Measurements from ENCODE around the gene PRPF18. TPM values are rescaled to one million over a fixed set of nuclear protein-coding genes. Genes with fewer than 3 reads are reported as not detected.

The PRPF18 gene
- total RNA-seq, 5 donors from 2014 or later (not counting 1 experiment from before 2014, with no cell fraction given): 24.5 to 28.0 (median 25.9) TPM

DNA sequence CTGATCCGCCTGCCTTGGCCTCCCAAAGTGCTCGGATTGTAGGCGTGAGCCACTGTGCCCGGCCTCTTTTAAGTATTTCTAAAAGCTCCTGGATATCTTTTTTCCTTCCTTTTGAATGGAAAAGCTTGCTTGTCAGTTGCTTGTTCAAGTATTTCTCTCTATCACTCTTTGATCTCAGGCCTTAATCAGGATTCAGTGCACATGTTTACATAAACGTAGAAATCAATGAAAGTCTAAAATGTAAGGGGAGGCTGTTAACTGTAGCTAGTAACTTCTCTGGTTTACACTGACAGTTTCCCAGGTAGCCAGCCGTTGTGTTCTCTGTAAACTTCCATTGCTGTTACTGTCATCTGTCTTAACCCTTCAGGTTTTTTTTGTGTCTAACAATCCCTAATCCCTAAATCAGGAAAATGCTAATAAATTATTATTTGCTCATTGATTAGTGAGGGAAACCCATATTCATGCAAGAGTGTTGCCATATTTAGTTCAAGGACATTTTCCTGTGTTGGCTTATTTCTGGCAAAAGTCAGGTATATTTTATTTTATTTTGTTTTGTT, 1.5 kb upstream of the PRPF18 start:
- Mint-ChIP-seq H3K9me3 (no peaks in the 10 kb centered on the region), H3K27ac (peak overlapping the region in 1 of 2 donors; percentile 25), H3K4me1 (peaks cover 34 to 38% (median 35%) of the 10 kb centered on the region in 3 donors), H3K27me3 (peaks cover 23 to 33% of the 10 kb centered on the region in 2 donors), H3K4me3 (no peak overlapping the region), H3K36me3 (peaks cover 8% of the 10 kb centered on the region)
- H3K9me3 ChIP-seq: no peaks in the 10 kb centered on the region
- WGBS (ENCODE audit: insufficient coverage): 96% methylated on average over 5 of the region's 6 CpGs
- no peaks in the 10 kb centered on the region for H3K36me3 ChIP-seq (ENCODE audit: control insufficient read depth in 2 of 2, extremely low read depth in 1 of 2, insufficient read depth in 1 of 2, low read length in 1 of 2)
- H3K27me3 ChIP-seq (replicated peaks in 1 of 2; ENCODE audit: control insufficient read depth in 2 of 2, extremely low read depth in 1 of 2, insufficient read depth in 2 of 2, low read length in 1 of 2): peaks cover 3 to 15% of the 10 kb centered on the region in 2 experiments
- ChIA-PET POLR2A (interaction anchor here in 1 of 2 donors (0.7 kb wide), 1 partner anchor 1387 kb away, joined by 7 read pairs; no protein-coding TSS in a partner anchor), CTCF (no interaction called here)
- no peak overlapping the region for H3K27ac ChIP-seq (ENCODE audit: low read length)
- peaks cover 11 to 16% of the 10 kb centered on the region in 2 experiments for H3K4me1 ChIP-seq (ENCODE audit: control insufficient read depth in 1 of 2, extremely low read depth in 1 of 2, insufficient read depth in 2 of 2, low read length in 2 of 2)
- DNase-seq: no peak
- no peak overlapping the region for H3K4me3 ChIP-seq (ENCODE audit: control insufficient read depth in 1 of 2, extremely low read depth in 1 of 2, low read length in 1 of 2)
- no peak for ATAC-seq (replicated peaks in 1 of 4)

DNA sequence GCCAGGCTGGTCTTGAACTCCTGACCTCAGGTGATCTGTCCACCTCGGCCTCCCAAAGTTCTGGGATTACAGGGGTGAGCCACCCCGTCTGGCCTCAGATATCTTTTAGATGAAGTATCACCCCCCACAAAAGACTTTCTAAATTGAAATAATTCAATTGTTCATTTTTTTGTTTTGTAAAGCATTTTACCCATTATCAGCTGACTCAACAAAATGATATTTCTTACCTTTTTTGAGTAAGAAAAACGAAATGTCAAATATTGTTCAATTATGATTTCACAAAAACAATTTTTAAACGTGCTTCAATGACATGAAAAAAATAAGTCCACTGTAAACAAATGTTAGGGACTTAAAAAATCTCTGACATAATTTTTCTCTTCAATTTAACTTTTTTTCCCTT, 822 bp upstream of the PRPF18 start:
- H3K27ac Mint-ChIP-seq: no peak overlapping the region
- Histone ChIP-seq H3K36me3 (ENCODE audit: control insufficient read depth in 2 of 2, extremely low read depth in 1 of 2, insufficient read depth in 1 of 2, low read length in 1 of 2) (no peaks in the 10 kb centered on the region), H3K27ac (ENCODE audit: low read length) (no peak overlapping the region), H3K4me3 (ENCODE audit: control insufficient read depth in 1 of 2, extremely low read depth in 1 of 2, low read length in 1 of 2) (no peak overlapping the region), H3K4me1 (ENCODE audit: control insufficient read depth in 1 of 2, extremely low read depth in 1 of 2, insufficient read depth in 2 of 2, low read length in 2 of 2) (peaks cover 11 to 16% of the 10 kb centered on the region in 2 experiments), H3K9me3 (no peaks in the 10 kb centered on the region), H3K27me3 (replicated peaks in 1 of 2; ENCODE audit: control insufficient read depth in 2 of 2, extremely low read depth in 1 of 2, insufficient read depth in 2 of 2, low read length in 1 of 2) (peaks cover 3 to 11% of the 10 kb centered on the region in 2 experiments)
- H3K9me3 Mint-ChIP-seq: no peaks in the 10 kb centered on the region
- no peak for ATAC-seq (replicated peaks in 1 of 4)
- POLR2A ChIA-PET: no interaction called here
- peaks cover 8% of the 10 kb centered on the region for H3K36me3 Mint-ChIP-seq
- peaks cover 18 to 26% of the 10 kb centered on the region in 2 donors for H3K27me3 Mint-ChIP-seq
- H3K4me1 Mint-ChIP-seq: peaks cover 34 to 41% (median 37%) of the 10 kb centered on the region in 3 donors
- H3K4me3 Mint-ChIP-seq: peak overlapping the region in 1 of 3 donors; percentile 99
- CTCF ChIA-PET: interaction anchor here in 1 of 2 donors (1.9 kb wide), 1 partner anchor 214 kb away, joined by 6 read pairs; no protein-coding TSS in a partner anchor
- DNase-seq: no peak
- WGBS (ENCODE audit: insufficient coverage): no CpG with 5 or more reads among the region's 4 CpGs

DNA sequence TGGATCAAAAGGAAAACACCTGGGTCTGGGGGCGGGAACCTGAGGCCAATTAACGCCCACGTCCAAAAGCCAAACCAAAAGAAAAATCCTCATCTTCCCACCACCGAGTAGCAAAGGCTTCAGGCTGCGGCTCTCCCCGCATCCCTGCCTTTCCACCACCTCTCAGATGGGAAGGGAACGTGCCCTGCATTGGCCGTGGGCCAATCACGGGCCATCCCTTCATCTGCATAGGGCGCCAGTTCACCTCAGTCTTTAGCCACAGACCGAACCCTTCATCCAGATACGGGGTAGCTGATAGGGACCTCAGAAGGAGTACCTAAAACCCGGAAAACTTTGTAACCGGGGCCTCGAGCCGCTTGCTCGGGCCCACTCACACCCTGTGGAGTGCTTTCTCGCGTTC, 626 bp downstream of the PRPF18 start:
- H3K9me3 ChIP-seq: no peaks in the 10 kb centered on the region
- H3K4me1 ChIP-seq (ENCODE audit: control insufficient read depth in 1 of 2, extremely low read depth in 1 of 2, insufficient read depth in 2 of 2, low read length in 2 of 2): peaks cover 11 to 16% of the 10 kb centered on the region in 2 experiments
- peaks cover 20% of the 10 kb centered on the region for H3K36me3 Mint-ChIP-seq
- H3K27me3 ChIP-seq (replicated peaks in 1 of 2; ENCODE audit: control insufficient read depth in 2 of 2, extremely low read depth in 1 of 2, insufficient read depth in 2 of 2, low read length in 1 of 2): peaks cover 3 to 10% of the 10 kb centered on the region in 2 experiments
- peak overlapping the region; percentile 99 to 100 (median 100) for H3K4me3 Mint-ChIP-seq
- peaks cover 6% of the 10 kb centered on the region in 2 donors for H3K36me3 ChIP-seq (ENCODE audit: control insufficient read depth in 2 of 2, extremely low read depth in 1 of 2, insufficient read depth in 1 of 2, low read length in 1 of 2)
- whole genome bisulfite sequencing (ENCODE audit: insufficient coverage): 5% methylated on average over 17 of the region's 19 CpGs
- CTCF ChIA-PET: interaction anchor here in 1 of 2 donors (1.1 to 1.9 kb wide), 2 partner anchors 200 to 215 kb away, joined by 6 read pairs; no protein-coding TSS in a partner anchor
- H3K9me3 Mint-ChIP-seq: no peaks in the 10 kb centered on the region
- ATAC-seq (replicated peaks in 1 of 4) (no peak), DNase-seq (peak in 5 of 35 experiments; percentile 0 to 8 (median 4))
- peaks cover 34 to 48% (median 48%) of the 10 kb centered on the region in 3 donors for H3K4me1 Mint-ChIP-seq
- POLR2A ChIA-PET: no interaction called here
- peak overlapping the region in 1 of 2 donors; percentile 36 for H3K27ac Mint-ChIP-seq
- H3K4me3 ChIP-seq (ENCODE audit: control insufficient read depth in 1 of 2, extremely low read depth in 1 of 2, low read length in 1 of 2): peak overlapping the region; percentile 95 to 99
- peaks cover 13 to 15% of the 10 kb centered on the region in 2 donors for H3K27me3 Mint-ChIP-seq
- no peak overlapping the region for H3K27ac ChIP-seq (ENCODE audit: low read length)

DNA sequence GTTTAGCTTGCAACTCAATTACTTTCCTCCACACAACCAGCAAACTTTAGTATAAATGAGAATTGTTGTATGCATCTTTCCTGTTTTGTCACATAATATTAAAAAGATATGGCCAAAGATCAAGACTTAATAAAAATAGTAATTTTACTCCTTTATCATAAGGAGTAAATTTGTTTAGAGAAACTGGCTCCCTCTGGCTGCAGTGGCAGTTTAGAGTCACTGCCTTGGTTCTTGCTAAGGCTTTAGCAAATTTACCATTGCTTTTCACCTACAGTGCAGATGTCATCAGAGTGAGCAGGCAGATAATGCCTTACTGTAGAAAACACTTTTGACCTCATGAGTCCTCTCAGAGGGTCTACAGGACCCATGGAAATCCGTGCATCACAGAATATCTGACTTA, 2.6 kb downstream of the PRPF18 start:
- Mint-ChIP-seq H3K9me3 (no peaks in the 10 kb centered on the region), H3K27ac (no peak overlapping the region), H3K36me3 (peaks cover 37% of the 10 kb centered on the region), H3K4me3 (peak overlapping the region in 2 of 3 donors; percentile 99 to 100), H3K4me1 (peaks cover 53 to 62% (median 59%) of the 10 kb centered on the region in 3 donors), H3K27me3 (peaks cover 5% of the 10 kb centered on the region in 2 donors)
- WGBS (ENCODE audit: insufficient coverage): 83% methylated on average over 1 of the region's 1 CpG
- DNase-seq (no peak), ATAC-seq (replicated peaks in 1 of 4) (no peak)
- ChIA-PET CTCF (no interaction called here), POLR2A (interaction anchor here in 1 of 2 donors (0.6 kb wide), 1 partner anchor 32 kb away, joined by 11 read pairs; no protein-coding TSS in a partner anchor)
- Histone ChIP-seq H3K4me1 (ENCODE audit: control insufficient read depth in 1 of 2, extremely low read depth in 1 of 2, insufficient read depth in 2 of 2, low read length in 2 of 2) (peaks cover 11 to 16% of the 10 kb centered on the region in 2 experiments), H3K9me3 (no peaks in the 10 kb centered on the region), H3K27ac (ENCODE audit: low read length) (no peak overlapping the region), H3K36me3 (ENCODE audit: control insufficient read depth in 2 of 2, extremely low read depth in 1 of 2, insufficient read depth in 1 of 2, low read length in 1 of 2) (peaks cover 7 to 16% of the 10 kb centered on the region in 2 donors), H3K4me3 (ENCODE audit: control insufficient read depth in 1 of 2, extremely low read depth in 1 of 2, low read length in 1 of 2) (no peak overlapping the region), H3K27me3 (replicated peaks in 1 of 2; ENCODE audit: control insufficient read depth in 2 of 2, extremely low read depth in 1 of 2, insufficient read depth in 2 of 2, low read length in 1 of 2) (peaks cover 3% of the 10 kb centered on the region in 2 experiments)

DNA sequence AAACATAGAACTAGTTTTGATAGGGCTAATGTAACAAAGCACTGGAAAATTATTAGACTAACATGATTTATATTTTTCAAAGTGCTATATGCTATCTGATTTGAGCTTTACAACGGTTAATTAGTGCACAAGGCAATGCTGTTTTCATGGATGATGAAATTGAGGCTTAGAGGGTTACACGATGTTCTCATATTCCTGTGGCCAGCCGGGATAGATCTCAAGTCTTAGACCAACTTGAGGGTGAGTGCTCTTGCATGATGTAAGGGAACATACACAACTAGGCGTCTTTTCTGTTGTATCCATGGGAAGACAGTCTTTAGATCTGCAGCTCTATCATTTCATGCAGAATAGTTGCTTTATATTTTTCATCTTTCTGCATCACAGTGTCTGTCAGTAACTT, 4.1 kb downstream of the PRPF18 start:
- Histone ChIP-seq H3K9me3 (no peaks in the 10 kb centered on the region), H3K36me3 (ENCODE audit: control insufficient read depth in 2 of 2, extremely low read depth in 1 of 2, insufficient read depth in 1 of 2, low read length in 1 of 2) (peaks cover 7 to 18% of the 10 kb centered on the region in 2 donors), H3K4me1 (ENCODE audit: control insufficient read depth in 1 of 2, extremely low read depth in 1 of 2, insufficient read depth in 2 of 2, low read length in 2 of 2) (peaks cover 11 to 16% of the 10 kb centered on the region in 2 experiments), H3K27me3 (replicated peaks in 1 of 2; ENCODE audit: control insufficient read depth in 2 of 2, extremely low read depth in 1 of 2, insufficient read depth in 2 of 2, low read length in 1 of 2) (no peaks in the 10 kb centered on the region), H3K27ac (ENCODE audit: low read length) (no peak overlapping the region), H3K4me3 (ENCODE audit: control insufficient read depth in 1 of 2, extremely low read depth in 1 of 2, low read length in 1 of 2) (no peak overlapping the region)
- WGBS (ENCODE audit: insufficient coverage): 100% methylated on average over 1 of the region's 4 CpGs
- Mint-ChIP-seq H3K36me3 (peaks cover 43% of the 10 kb centered on the region), H3K9me3 (no peaks in the 10 kb centered on the region), H3K4me3 (no peak overlapping the region), H3K4me1 (peaks cover 58 to 67% (median 64%) of the 10 kb centered on the region in 3 donors), H3K27ac (no peak overlapping the region), H3K27me3 (no peaks in the 10 kb centered on the region)
- ChIA-PET CTCF (interaction anchor here in 1 of 2 donors (0.6 kb wide), 1 partner anchor 1540 kb away, joined by 4 read pairs; no protein-coding TSS in a partner anchor), POLR2A (interaction anchor here in 1 of 2 donors (0.7 kb wide), 1 partner anchor 606 kb away, joined by 6 read pairs; no protein-coding TSS in a partner anchor)
- ATAC-seq (replicated peaks in 1 of 4): no peak
- no peak for DNase-seq

DNA sequence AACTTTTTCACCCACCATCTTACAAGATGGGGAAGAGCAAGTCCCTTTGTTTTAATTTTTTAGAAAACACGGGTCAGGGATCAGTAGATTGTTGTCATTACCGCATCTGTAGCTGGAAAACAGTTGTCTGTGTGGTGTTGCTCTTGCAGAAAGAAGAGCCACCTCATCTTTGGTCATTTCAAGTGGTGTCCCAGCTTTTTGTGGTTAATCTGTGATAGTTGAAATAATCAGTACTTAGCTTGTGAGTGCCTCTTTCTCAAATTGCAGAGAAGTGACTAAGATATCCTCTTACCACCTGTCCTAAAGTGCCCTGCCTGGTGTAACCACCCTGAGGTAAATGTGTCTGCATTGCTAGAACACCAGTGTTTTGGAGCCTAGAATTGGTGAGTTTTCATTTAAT, 5.5 kb downstream of the PRPF18 start:
- peaks cover 7 to 12% of the 10 kb centered on the region in 2 experiments for H3K4me1 ChIP-seq (ENCODE audit: control insufficient read depth in 1 of 2, extremely low read depth in 1 of 2, insufficient read depth in 2 of 2, low read length in 2 of 2)
- H3K36me3 ChIP-seq (ENCODE audit: control insufficient read depth in 2 of 2, extremely low read depth in 1 of 2, insufficient read depth in 1 of 2, low read length in 1 of 2): peaks cover 7 to 20% of the 10 kb centered on the region in 2 donors
- no CpG with 5 or more reads among the region's 2 CpGs for WGBS (ENCODE audit: insufficient coverage)
- no peaks in the 10 kb centered on the region for H3K27me3 ChIP-seq (replicated peaks in 1 of 2; ENCODE audit: control insufficient read depth in 2 of 2, extremely low read depth in 1 of 2, insufficient read depth in 2 of 2, low read length in 1 of 2)
- POLR2A ChIA-PET: no interaction called here
- Mint-ChIP-seq H3K27me3 (no peaks in the 10 kb centered on the region), H3K36me3 (peaks cover 47% of the 10 kb centered on the region), H3K9me3 (no peaks in the 10 kb centered on the region), H3K27ac (no peak overlapping the region), H3K4me3 (no peak overlapping the region), H3K4me1 (peaks cover 55 to 60% (median 56%) of the 10 kb centered on the region in 3 donors)
- no peak overlapping the region for H3K4me3 ChIP-seq (ENCODE audit: control insufficient read depth in 1 of 2, extremely low read depth in 1 of 2, low read length in 1 of 2)
- DNase-seq: no peak
- H3K9me3 ChIP-seq: no peaks in the 10 kb centered on the region
- H3K27ac ChIP-seq (ENCODE audit: low read length): no peak overlapping the region
- no peak for ATAC-seq (replicated peaks in 1 of 4)
- CTCF ChIA-PET: interaction anchor here in 1 of 2 donors (0.6 kb wide), 1 partner anchor 91 kb away, joined by 5 read pairs; no protein-coding TSS in a partner anchor

Data from T-cell (primary cell).